Brain pericyte (primary cell): ENCODE results near the gene EPSTI1.
"Not testable (repeated sequence)": the region's sequence is repeated elsewhere in the genome, so short reads cannot be mapped to it uniquely, and the experiment has no call there.

Experiments
- DNase-seq: peaks from one replicate; pipeline ENCODE4 v3.0.0-alpha.2; 2012; ENCODE audit warnings: low read depth, low spot score

Gene EPSTI1

GRCh38 chr13:42894765-42895243 is 97.2 kb downstream of the EPSTI1 start:
- peak; percentile 84 for DNase-seq

GRCh38 chr13:42893214-42893671 is 98.8 kb downstream of the EPSTI1 start:
- no peak for DNase-seq

GRCh38 chr13:42892760-42893159 is 99.3 kb downstream of the EPSTI1 start:
- no peak for DNase-seq

GRCh38 chr13:42891591-42891990 is 100.5 kb downstream of the EPSTI1 start:
- no peak for DNase-seq

GRCh38 chr13:42885325-42885724 is 106.7 kb downstream of the EPSTI1 start:
- no peak for DNase-seq

GRCh38 chr13:42883771-42884467 is 108.1 kb downstream of the EPSTI1 start:
- no peak for DNase-seq

- DNase-seq, result no peak
These were observed 108.9 kb downstream of the EPSTI1 start for GRCh38 chr13:42883142-42883541.

- DNase-seq, result no peak
These were observed 111.9 kb downstream of the EPSTI1 start for GRCh38 chr13:42880056-42880605.

- DNase-seq, result no peak
These were observed 113.3 kb downstream of the EPSTI1 start for GRCh38 chr13:42878721-42879120.

GRCh38 chr13:42876887-42877545 is 115.0 kb downstream of the EPSTI1 start:
- DNase-seq, result no peak

GRCh38 chr13:42876270-42876714 is 115.7 kb downstream of the EPSTI1 start:
- DNase-seq, result no peak

- DNase-seq, result no peak
These were observed 116.4 kb downstream of the EPSTI1 start for GRCh38 chr13:42875475-42876269.

- DNase-seq, result no peak
These were observed 117.8 kb downstream of the EPSTI1 start for GRCh38 chr13:42874221-42874620.

GRCh38 chr13:42873081-42873480 is 119.0 kb downstream of the EPSTI1 start:
- DNase-seq, result no peak

- DNase-seq, result no peak
These were observed 124.8 kb downstream of the EPSTI1 start for GRCh38 chr13:42867232-42867631.

- no peak for DNase-seq
These were observed 126.3 kb downstream of the EPSTI1 start for GRCh38 chr13:42865768-42866102.

GRCh38 chr13:42864952-42865767 is 126.9 kb downstream of the EPSTI1 start:
- DNase-seq, result no peak

- DNase-seq, result not testable (repeated sequence)
These were observed 129.7 kb downstream of the EPSTI1 start for GRCh38 chr13:42862370-42862769.

GRCh38 chr13:42860485-42860884 is 131.6 kb downstream of the EPSTI1 start:
- DNase-seq, result no peak

- no peak for DNase-seq
These were observed 132.3 kb downstream of the EPSTI1 start for GRCh38 chr13:42859760-42860159.

GRCh38 chr13:42855410-42855809 is 136.6 kb downstream of the EPSTI1 start:
- no peak for DNase-seq
